HG03457 (cell line): ENCODE data around the gene GPR108.

ENCODE experiments used
- ATAC-seq: cut with Tn5 transposase; IDR thresholded peaks from one replicate; pipeline ENCODE4 v1.9.1; 2021; ENCODE audit warnings: moderate number of reproducible peaks; ENCODE audit not compliant: unreplicated experiment

GPR108 gene

DNA sequence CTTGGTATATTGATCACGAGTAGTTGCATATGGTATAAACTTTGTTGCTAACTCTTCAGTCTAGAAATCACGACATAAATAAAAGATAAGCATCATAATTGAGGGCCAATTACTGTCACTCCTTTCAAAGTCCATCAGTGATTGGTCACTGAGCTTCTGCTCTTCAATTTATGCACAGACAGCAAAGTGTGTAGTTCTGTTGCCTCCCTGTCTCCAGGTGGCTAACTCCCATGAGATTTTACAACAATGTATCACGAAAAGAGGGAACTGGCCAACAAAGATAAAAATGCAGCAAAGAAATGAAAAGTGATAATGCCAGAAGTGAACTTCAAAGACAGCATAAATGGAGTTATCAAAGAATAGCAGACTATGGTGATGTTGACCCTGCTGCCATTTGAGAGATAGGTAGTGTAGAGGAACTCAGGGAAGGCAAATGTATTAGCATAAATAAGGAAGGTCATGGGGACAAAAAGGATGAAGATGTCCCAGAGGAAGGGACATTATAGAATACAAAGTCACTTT is 54.7 kb downstream of the GPR108 start:
- ATAC-seq: no peak

DNA sequence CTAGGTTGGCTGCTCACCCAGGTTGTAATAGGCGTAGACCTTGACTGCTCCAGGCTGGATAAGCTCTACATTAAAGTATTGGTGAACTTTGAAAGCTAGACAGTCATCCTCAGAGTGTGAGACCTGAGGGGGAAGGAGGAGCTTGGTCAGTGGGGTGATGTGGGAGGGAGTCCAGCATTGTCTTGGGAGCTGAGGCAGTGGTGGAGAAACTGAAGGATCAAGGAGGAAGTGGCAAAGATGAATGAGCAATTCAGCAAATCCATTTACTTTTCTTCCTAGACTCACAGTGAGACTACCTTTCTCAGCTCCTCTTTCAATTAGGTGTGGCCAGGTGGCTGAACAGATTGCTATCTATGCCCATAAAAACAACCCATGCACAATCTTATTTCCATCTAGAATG is 57.2 kb downstream of the GPR108 start:
- ATAC-seq: no peak
